Stimulated activated naive CD8-positive, alpha-beta T cell treated with anti-CD3 and anti-CD28 coated beads, Interleukin-15, amount 100 ng/mL, for 72 hours (primary cell): ENCODE measurements around the gene TP53INP2.
"Not testable (repeated sequence)": the region's sequence is repeated elsewhere in the genome, so short reads cannot be mapped to it uniquely, and the experiment has no call there.

ENCODE experiments used
- ATAC-seq: fragments of 150-1000 bp; cut with Tn5 transposase; 2 replicates; pipeline ENCODE4 v1.10.0; 2021; ENCODE audit warnings: mild to moderate bottlenecking, moderate library complexity
- DNase-seq, 2 donors: peaks; one replicate each; pipeline ENCODE4 v3.0.0; 2021 to 2022
- H3K27ac Mint-ChIP-seq, 2 donors: one replicate each; pipeline ENCODE4 v1.8.0; 2022; ENCODE audit warnings: mild to moderate bottlenecking in 2 of 2, mixed read lengths in 2 of 2, moderate library complexity in 2 of 2
- H3K27me3 Mint-ChIP-seq: one replicate; pipeline ENCODE4 v1.8.0; 2022; ENCODE audit warnings: mixed read lengths
- H3K4me1 Mint-ChIP-seq: one replicate; pipeline ENCODE4 v1.8.0; 2022; ENCODE audit warnings: mild to moderate bottlenecking, mixed read lengths
- H3K4me3 Mint-ChIP-seq, 2 donors: one replicate each; pipeline ENCODE4 v1.8.0; 2022; ENCODE audit warnings: mild to moderate bottlenecking in 2 of 2, mixed read lengths in 2 of 2, moderate library complexity in 1 of 2
- H3K9me3 Mint-ChIP-seq, 2 donors: one replicate each; pipeline ENCODE4 v1.8.0; 2022; ENCODE audit warnings: mixed read lengths in 2 of 2

TP53INP2 gene, protein sequence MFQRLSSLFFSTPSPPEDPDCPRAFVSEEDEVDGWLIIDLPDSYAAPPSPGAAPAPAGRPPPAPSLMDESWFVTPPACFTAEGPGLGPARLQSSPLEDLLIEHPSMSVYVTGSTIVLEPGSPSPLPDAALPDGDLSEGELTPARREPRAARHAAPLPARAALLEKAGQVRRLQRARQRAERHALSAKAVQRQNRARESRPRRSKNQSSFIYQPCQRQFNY

DNA sequence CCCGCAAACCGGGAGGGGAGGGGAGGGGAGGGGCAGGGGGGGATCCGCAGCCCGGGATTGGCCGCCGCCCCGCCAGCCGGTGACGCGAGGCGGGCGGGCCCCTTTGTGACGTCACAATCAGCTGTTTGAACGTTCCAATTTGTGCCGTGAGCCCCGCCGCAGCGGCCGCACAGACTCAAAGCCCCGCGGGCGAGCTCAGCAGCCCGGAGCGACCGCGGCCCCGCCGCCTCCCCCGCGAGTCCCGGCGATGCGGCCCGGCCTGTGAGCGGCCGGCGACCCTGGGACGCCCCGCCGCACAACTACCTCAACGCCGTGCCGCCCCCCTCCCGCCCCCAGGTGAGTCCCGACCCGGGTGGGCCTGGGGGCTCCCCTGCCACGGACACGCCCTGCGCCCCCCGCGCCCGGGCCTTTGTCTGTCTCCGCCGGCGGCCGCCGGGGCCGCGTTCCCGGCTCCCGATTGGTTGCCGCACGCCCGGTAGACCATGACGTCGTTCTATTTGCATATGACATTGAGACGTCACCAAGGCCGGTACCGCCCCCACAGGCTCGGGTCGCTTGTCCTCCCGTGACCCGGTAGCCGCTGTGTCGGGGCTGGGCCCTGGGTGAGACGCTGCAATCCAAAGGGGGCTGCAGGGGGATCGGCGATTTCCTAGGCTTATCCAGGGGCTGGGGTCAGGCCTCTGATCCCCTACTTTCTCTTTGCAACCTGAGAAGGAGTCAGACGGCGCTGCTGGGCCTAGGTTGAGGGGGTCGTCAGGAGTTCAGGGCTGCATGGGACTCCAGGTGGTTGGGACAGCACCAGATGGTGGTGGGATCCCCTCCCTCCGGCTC is at the start of gene TP53INP2:
TSS of gene TP53INP2 (plus strand) at position 168 of the 831 bp plus-strand sequence. CDS start 4,396 bp downstream, outside the sequence.
- Mint-ChIP-seq H3K9me3 (no peaks in the 10 kb centered on the region), H3K27ac (peak within 1 kb of the TSS; percentile 93 to 94), H3K27me3 (peaks cover 17% of the 10 kb centered on the region), H3K4me1 (peaks cover 20% of the 10 kb centered on the region), H3K4me3 (peak within 1 kb of the TSS; percentile 94 to 100)
- peak; percentile 72 to 81 for DNase-seq
- ATAC-seq: peak; percentile 41

GRCh38 chr20:34658654-34659053 is 45.5 kb upstream of the TP53INP2 start:
- not testable (repeated sequence) for H3K9me3 Mint-ChIP-seq, ATAC-seq, H3K27me3 Mint-ChIP-seq, DNase-seq, H3K4me3 Mint-ChIP-seq, H3K27ac Mint-ChIP-seq
- H3K4me1 Mint-ChIP-seq: peaks cover 11% of the 10 kb centered on the region

GRCh38 chr20:34661811-34662210 is 42.3 kb upstream of the TP53INP2 start:
- H3K27me3 Mint-ChIP-seq: not testable (repeated sequence)
- H3K27ac Mint-ChIP-seq: peak overlapping the region in 1 of 2 donors; percentile 23
- ATAC-seq: peak; percentile 64

GRCh38 chr20:34663213-34663943 is 40.8 kb upstream of the TP53INP2 start:
- Mint-ChIP-seq H3K9me3 (no peaks in the 10 kb centered on the region), H3K4me3 (no peak overlapping the region), H3K4me1 (peaks cover 11% of the 10 kb centered on the region), H3K27me3 (no peaks in the 10 kb centered on the region), H3K27ac (peak overlapping the region in 1 of 2 donors; percentile 8)
- no peak for DNase-seq
- ATAC-seq: no peak

More at GRCh38 chr20:34661811-34662210, 42.3 kb upstream of the TP53INP2 start:
- DNase-seq: peak in 1 of 2 donors; percentile 14
- H3K9me3 Mint-ChIP-seq, H3K4me3 Mint-ChIP-seq: not testable (repeated sequence)
- peaks cover 11% of the 10 kb centered on the region for H3K4me1 Mint-ChIP-seq

DNA sequence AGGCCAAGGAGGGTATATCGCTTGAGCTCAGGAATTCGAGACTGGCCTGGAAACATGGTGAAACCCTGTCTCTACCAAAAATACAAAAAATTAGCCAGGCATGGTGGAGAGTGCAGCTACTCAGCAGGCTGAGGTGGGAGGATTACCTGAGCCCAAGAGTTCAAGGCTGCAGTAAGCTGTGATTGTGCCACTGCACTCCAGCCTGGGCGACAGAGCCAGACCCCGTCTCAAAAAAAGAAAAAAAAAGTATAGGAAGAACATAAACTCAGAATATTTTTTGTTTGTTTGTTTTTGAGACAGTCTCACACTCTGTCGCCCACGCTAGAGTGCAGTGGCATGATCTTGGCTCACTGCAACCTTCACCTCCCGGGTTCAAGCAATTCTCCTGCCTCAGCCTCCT is 39.4 kb upstream of the TP53INP2 start:
- not testable (repeated sequence) for H3K27ac Mint-ChIP-seq, ATAC-seq, H3K27me3 Mint-ChIP-seq, DNase-seq, H3K4me3 Mint-ChIP-seq, H3K9me3 Mint-ChIP-seq
- H3K4me1 Mint-ChIP-seq: peaks cover 11% of the 10 kb centered on the region

GRCh38 chr20:34669094-34669493 is 35.0 kb upstream of the TP53INP2 start:
- H3K27me3 Mint-ChIP-seq: no peaks in the 10 kb centered on the region
- no peak for ATAC-seq
- no peaks in the 10 kb centered on the region for H3K4me1 Mint-ChIP-seq
- no peak overlapping the region for H3K4me3 Mint-ChIP-seq
- no peaks in the 10 kb centered on the region for H3K9me3 Mint-ChIP-seq
- no peak for DNase-seq
- no peak overlapping the region for H3K27ac Mint-ChIP-seq

GRCh38 chr20:34673412-34673811 is 30.7 kb upstream of the TP53INP2 start:
- peaks cover 20% of the 10 kb centered on the region for H3K4me1 Mint-ChIP-seq
- H3K4me3 Mint-ChIP-seq: no peak overlapping the region
- no peak for ATAC-seq
- no peaks in the 10 kb centered on the region for H3K27me3 Mint-ChIP-seq
- DNase-seq: no peak
- H3K9me3 Mint-ChIP-seq: no peaks in the 10 kb centered on the region
- H3K27ac Mint-ChIP-seq: no peak overlapping the region

DNA sequence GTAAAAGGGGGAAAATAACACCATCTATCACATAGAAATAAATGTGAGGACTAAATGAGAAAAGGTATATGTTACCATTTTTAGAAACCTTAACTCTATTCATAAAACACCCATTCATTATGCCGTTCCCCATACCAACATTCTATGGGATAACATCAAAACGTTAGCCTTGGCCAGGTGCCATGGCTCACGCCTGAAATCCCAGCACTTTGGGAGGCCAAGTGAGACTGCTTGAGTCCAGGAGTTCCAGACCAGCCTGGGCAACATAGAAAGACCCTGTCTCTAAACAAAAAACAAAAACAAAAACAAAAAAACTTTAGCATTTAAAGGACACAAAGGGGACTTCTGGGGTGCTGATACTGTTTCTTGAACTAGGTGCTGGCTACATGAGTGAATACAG is 28.6 kb upstream of the TP53INP2 start:
- peaks cover 27% of the 10 kb centered on the region for H3K4me1 Mint-ChIP-seq
- DNase-seq (no peak), ATAC-seq (no peak)
- H3K27me3 Mint-ChIP-seq: no peaks in the 10 kb centered on the region
- no peaks in the 10 kb centered on the region for H3K9me3 Mint-ChIP-seq
- H3K4me3 Mint-ChIP-seq: no peak overlapping the region
- no peak overlapping the region for H3K27ac Mint-ChIP-seq

DNA sequence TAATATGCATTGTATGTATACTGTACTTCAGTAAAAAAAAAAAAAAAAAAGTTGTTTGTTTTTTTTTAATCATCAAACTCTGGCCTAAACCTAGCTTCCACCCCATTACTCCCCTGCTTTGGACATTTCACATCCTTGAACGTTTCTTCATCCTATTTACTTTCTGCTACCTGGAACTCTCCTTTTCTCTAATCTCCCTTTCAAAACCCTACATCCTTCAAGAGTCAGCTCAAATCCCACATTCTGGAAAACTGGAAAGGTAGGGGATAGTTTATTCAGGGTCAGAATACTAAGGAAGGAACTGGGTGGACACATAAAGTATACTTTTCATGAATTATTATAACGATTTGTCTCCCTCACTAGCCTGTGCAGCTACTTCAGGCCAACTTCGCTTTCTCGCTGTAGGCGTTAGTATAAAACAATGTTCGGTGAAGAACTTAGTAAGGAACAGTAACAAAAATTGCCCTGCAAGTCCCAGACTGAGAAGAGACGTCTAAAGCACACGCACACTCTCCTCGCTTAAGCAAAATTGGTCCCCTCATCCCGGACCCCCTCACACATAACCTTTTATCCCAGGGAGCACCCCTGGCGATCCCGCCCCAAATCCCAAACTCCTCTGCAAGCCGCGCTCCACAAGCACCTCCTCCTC is 28.0 kb upstream of the TP53INP2 start:
- no peak for DNase-seq
- no peak for ATAC-seq
- Mint-ChIP-seq H3K4me3 (peak overlapping the region; percentile 93), H3K27ac (peak overlapping the region; percentile 87 to 93), H3K9me3 (no peaks in the 10 kb centered on the region), H3K4me1 (peaks cover 32% of the 10 kb centered on the region), H3K27me3 (no peaks in the 10 kb centered on the region)

DNA sequence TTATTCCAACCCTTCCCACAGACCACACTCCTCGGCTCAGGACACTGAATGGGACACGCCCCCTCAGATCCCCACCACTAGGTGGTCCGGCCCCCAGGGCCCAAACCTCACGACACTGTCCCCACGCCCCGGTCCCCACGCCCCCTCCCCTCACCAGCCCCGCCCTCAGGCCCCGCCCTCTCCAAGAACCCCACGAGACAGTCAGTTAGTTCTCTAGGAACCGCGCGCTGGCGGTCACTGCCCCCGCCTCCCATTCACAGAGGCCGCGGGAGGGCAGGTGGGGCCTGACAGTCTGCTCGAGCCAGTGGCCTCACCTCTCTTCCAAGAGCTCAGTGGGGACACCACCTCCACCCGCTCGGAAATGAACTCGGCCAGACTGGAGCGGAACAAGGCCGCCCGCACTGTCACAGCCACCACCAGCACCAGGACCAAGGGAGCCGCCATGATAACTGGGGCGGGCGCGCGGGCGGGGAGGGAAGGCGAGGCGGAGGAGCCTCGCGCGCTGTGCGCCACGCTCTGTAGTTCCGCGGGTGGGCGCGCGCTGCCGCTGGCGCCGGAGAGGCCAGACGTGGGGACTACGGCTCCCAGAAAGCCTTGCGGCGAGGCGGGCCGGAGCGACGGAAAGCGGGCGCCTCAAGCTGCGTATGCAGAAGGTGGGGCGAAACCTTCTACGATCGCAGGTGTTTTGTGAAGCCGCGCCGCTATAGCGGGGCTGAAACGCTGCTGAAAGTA is 27.3 kb upstream of the TP53INP2 start, which contains the start of gene PIGU:
TSS of gene PIGU (minus strand) at position 451 of the 732 bp plus-strand sequence. CDS start at position 444, 7 bp downstream.
- Mint-ChIP-seq H3K9me3 (no peaks in the 10 kb centered on the region), H3K27me3 (no peaks in the 10 kb centered on the region), H3K4me1 (peaks cover 32% of the 10 kb centered on the region), H3K4me3 (peak within 1 kb of the TSS; percentile 93), H3K27ac (peak within 1 kb of the TSS; percentile 97)
- peak; percentile 98 for ATAC-seq
- peak; percentile 95 to 97 for DNase-seq

DNA sequence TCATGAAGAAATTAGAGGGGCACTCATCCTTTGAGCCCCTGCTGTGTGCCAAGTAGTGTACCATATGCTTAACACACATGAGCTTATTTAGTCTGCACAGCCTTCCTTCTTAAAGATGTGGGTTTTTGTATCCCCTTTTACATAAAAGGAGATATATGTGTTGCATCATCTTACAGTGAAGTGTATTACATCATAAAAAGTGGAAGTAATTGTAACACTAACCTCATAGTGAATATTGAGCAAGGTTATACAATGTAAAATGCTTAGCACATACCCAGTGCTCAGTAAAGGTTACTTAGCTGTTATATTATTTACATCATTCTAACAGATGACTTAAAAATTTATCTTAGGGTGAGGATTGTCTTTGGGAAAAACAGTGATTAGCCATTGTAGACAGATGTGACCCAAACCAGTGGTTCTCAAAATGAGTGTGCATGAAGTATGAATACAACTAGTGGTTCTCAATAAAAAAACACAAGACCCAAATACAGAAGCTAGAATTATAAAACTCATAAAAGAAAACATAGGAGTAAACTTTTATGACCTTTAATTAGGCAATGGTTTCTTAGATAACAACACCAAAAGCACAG is 23.5 kb upstream of the TP53INP2 start:
- Mint-ChIP-seq H3K4me3 (peak overlapping the region in 1 of 2 donors; percentile 26), H3K4me1 (peaks cover 23% of the 10 kb centered on the region), H3K27ac (peak overlapping the region; percentile 77 to 95), H3K9me3 (no peaks in the 10 kb centered on the region), H3K27me3 (no peaks in the 10 kb centered on the region)
- no peak for DNase-seq
- ATAC-seq: peak; percentile 21

DNA sequence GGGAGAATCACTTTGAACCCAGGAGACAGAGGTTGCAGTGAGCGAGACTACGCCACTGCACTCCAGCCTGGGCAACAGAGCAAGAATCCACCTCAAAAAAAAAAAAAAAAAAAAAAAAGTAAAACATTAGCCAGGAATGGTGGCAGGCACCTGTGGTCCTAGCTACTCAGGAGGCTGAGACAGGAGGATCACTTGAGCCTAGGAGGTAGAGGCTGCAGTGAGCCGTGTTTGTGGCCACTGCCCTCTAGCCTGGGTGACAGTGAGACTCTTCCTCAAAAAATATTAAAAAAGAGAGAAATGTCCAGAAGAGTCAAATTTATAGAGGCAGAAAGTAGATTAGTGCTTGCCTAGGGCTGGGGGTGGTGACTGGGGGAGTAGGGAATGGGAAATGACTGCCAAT is 20.5 kb upstream of the TP53INP2 start:
- DNase-seq (no peak), ATAC-seq (no peak)
- no peaks in the 10 kb centered on the region for H3K27me3 Mint-ChIP-seq
- H3K9me3 Mint-ChIP-seq: no peaks in the 10 kb centered on the region
- no peak overlapping the region for H3K4me3 Mint-ChIP-seq
- peaks cover 12% of the 10 kb centered on the region for H3K4me1 Mint-ChIP-seq
- H3K27ac Mint-ChIP-seq: peak overlapping the region in 1 of 2 donors; percentile 49

DNA sequence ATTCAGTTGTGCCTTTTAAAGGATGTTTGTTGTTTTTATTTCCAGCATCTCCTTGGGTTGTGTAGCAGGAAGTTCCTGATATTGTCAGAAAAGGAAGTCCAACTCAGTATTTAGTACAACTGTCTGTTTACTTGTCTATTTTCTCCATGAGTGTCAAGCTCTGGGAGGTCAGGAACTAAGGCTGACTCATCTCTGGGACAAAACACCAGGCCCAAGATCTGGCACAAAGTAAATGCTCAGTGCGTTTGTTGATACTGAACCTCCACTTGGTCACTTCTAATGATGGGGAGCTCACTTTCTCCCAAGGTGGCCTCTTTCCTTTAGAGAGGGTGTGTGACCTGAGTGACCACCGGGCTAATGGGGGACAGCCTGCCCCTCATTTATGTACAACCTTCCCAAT is 14.7 kb upstream of the TP53INP2 start:
- no peak overlapping the region for H3K27ac Mint-ChIP-seq
- DNase-seq: no peak

GRCh38 chr20:34691838-34692237 is 12.3 kb upstream of the TP53INP2 start:
- DNase-seq (no peak), ATAC-seq (no peak)
- no peaks in the 10 kb centered on the region for H3K4me1 Mint-ChIP-seq
- no peak overlapping the region for H3K27ac Mint-ChIP-seq
- peaks cover 7% of the 10 kb centered on the region for H3K27me3 Mint-ChIP-seq
- H3K4me3 Mint-ChIP-seq: no peak overlapping the region
- no peaks in the 10 kb centered on the region for H3K9me3 Mint-ChIP-seq

More for the DNA sequence above, 14.7 kb upstream of the TP53INP2 start:
- no peaks in the 10 kb centered on the region for H3K9me3 Mint-ChIP-seq
- no peaks in the 10 kb centered on the region for H3K27me3 Mint-ChIP-seq
- ATAC-seq: no peak
- no peak overlapping the region for H3K4me3 Mint-ChIP-seq
- no peaks in the 10 kb centered on the region for H3K4me1 Mint-ChIP-seq
